ENCODE results near the gene TMEM45B. TPM values are rescaled to one million over a fixed set of nuclear protein-coding genes. Genes with fewer than 3 reads are reported as not detected.

TMEM45B gene
- total RNA-seq, 1 donor from 2014 or later, result 0.53 TPM

DNA sequence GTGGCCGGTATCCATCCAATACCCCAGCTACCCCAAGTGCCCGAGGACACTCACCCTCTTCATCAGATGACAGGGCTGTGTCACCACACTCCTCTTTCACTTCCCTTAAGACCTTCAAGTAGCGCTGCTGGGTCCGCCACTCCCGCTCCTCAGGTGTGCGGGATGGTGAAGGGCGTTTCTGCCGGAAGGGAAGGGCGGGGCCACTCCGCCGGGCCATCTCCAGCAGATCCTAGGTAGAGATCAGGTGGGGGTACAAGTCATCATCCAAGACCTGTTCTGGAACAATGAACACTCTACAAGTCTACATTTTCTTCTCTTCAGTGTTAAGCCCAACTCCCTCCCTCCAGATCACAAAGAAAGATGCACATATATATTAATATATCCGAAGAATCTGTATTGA lies 69.7 kb downstream of the TMEM45B start:
- intact Hi-C loops (cut with DNase I), result no loop called here
- DNase-seq (ENCODE audit: low spot score) (no peak), ATAC-seq (no peak)

DNA sequence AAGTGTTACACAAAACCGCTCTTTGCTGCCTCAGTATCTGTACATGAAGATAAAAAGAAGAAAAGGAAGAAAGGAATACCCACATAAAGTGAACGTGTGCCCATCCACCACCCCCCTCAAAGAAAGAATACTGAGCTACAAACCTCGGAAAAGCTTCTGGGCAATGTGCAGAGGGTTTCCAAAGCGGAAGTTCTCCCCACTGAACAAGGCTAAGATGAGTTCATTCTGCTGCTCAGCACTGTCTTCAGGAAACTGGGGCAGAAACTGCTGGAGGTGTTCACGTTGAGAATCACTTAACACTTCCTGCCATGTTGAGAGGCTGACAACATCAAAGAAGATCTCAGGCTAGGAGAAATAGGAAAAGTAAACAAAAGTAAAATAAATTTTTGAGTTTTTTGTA lies 72.8 kb downstream of the TMEM45B start:
- DNase-seq (ENCODE audit: low spot score) (no peak), ATAC-seq (no peak)
- intact Hi-C loops (cut with DNase I), result no loop called here

DNA sequence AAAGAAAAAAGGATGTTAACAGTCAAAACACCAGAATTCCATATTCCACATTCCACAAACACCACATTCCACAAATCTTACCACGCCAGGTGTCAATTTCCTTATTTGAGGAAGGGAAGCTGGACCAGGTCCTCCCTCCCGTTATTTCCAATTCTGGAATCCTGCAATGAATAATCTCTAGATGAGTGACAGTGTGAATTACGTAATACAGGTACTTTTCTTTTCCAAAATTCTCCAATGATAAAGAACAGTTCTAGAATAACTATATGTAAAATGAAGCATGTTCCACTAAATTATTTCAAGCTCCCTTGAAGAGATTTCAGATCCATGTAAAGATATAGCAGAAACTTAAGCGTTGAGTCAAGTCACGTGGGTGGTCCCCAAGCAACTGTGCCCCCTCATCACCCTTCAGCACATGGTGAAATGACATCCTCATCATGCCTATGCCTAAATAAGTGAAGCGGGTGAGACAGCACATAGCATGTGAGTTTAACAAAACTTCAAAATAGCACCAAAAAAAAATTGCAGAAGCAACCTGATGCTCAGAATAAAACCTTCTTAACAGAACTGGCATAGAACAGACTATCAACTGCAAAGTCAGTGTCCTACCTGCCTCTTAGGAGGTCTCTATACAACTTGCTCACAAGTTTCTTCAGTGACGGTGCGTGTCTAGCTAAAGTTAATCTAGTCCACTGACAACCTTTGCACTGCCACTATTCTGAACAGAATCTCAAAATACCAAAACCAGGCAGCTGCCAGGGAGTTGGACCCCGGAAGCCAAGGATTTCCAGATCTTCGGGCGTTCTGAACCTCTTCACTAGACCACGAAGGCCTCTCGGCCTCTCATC lies 78.9 kb downstream of the TMEM45B start:
- intact Hi-C loops (cut with DNase I), result no loop called here
- ATAC-seq (peak; percentile 25), DNase-seq (ENCODE audit: low spot score) (no peak)

DNA sequence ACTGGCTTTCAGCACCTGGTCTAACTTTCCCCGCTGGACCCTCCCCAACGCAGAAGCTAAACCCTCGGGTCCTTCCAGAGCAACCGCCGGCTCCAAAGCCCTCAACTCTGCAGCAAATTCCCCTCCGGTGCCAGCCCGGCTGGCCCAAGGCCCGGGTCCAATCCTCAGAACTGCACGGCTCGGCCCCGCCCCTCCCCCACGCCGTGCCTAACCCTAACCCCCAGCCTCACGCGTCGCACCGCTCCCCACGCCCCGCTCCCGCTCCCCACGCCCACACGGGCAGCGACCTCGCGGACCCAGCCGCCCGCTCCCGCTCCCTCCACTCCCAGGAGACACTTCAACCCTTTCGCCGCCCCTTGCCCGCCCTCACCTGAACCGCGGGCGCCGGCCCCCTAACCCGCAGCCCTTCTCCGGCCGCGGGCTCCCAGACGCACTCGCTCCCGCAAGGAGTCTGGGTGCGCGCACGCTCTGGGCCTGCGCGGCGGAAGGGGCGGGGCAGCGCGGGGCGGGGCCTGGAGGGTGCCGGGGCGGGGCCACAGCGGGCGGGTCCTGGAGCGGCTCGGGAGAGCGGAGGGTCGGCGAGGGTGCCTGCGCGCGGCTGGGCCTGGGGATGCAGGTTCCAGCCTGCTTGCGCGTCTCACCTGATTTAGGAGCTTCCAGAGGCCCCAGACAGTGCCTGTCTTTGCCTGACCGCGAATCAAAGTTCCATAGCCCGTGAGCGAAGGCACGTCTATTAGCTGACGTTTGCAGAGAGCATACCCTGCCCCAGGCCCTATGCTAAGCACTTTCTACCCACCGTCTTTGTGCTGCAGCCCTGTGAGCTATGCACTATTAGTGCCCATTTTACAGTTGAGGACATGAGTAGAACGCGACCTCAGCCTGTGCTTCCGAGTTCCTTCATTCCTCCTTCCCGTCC lies 79.7 kb downstream of the TMEM45B start, which contains the start of gene NFRKB:
TSS of gene NFRKB (minus strand) at position 453 of the 916 bp plus-strand sequence. CDS start 2,729 bp downstream, outside the sequence.
- ATAC-seq, result peak; percentile 99
- intact Hi-C loops (cut with DNase I), result no loop called here
- DNase-seq (ENCODE audit: low spot score), result peak; percentile 92

DNA sequence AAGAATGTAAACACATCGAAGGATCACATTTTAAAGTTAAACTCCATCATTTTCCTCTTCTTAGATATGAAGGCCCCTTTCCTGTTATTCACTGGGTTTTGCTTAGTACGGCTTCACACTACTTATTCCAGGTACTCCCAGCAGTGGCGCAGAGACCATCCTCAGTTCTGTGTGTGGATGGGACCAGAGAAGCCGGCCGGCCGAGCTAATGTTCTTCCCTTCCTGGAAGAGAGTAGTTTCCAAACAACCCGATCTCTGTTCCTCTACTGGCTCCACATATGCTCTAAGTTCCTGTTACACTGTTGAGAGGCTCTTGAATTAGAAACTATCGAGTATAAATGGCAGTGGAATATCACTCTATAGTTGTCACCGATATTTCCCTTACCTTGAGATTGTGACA lies 80.4 kb downstream of the TMEM45B start:
- ATAC-seq, result peak; percentile 44
- no peak for DNase-seq (ENCODE audit: low spot score)
- intact Hi-C loops (cut with DNase I), result no loop called here

DNA sequence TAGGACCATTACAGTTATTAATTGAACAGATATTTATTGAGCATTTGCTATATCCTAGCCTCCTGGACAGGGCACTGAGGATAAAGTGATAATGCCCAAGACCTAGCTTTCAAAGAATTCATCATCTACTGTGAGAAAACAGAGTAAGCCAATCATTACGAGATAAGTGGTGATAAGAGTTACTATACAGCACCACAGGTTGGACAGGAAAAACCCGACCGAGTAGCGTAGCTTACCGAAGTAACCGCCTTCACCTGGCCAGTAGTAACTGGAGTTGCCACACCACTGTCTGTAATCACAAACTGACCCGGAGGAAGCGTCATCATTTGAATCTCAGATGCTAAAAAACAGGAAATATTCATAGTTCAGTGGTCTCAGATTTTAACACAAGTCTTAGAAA lies 89.8 kb downstream of the TMEM45B start:
- intact Hi-C loops (cut with DNase I), result no loop called here
- ATAC-seq, result no peak
- DNase-seq (ENCODE audit: low spot score), result no peak

Other genes with a start within 250 kb of the TMEM45B start
- 27.4 TPM for gene NFRKB, start 79.7 kb downstream of the TMEM45B start, total RNA-seq
- gene PRDM10, start 187.0 kb downstream of the TMEM45B start, total RNA-seq, result 12.3 TPM

Data from sciatic nerve (tissue), 2 donors.